SK-N-SH (cell line): ENCODE results near the gene GLRA3. TPM values are rescaled to one million over a fixed set of nuclear protein-coding genes. Genes with fewer than 3 reads are reported as not detected.

Source experiments
- CTCF ChIA-PET: fragments of 300-600, 350-600 bp; formaldehyde crosslinking; extraction: SDS; loops from one replicate; lab custom pipeline; 2021; lab: Yijun Ruan, JAX
- POLR2A ChIA-PET: fragments of 350-600 bp; sonication (Branson Sonifier 250); formaldehyde crosslinking; extraction: SDS; loops from one replicate; lab custom pipeline; 2020; ENCODE audit warnings: antibody characterized with exemption, inconsistent platforms; lab: Yijun Ruan, JAX
- DNase-seq: peaks from one replicate; pipeline ENCODE4 v3.0.0; 2012
- H2AFZ ChIP-seq: fragments of 200-600 bp; sonication (generic); 2 replicates; pipeline ENCODE4 v1.8.1; 2016; ENCODE audit warnings: antibody characterized with exemption, mild to moderate bottlenecking, low read depth
- H3F3A ChIP-seq: fragments of 200-600 bp; sonication (generic); replicated peaks from 2 replicates; pipeline ENCODE3; 2016; ENCODE audit warnings: antibody characterized with exemption, mild to moderate bottlenecking; ENCODE audit not compliant: insufficient read depth
- H3K27ac ChIP-seq, 2 experiments: fragments of 200-500 bp in 1 of 2; fragments of 200-600 bp in 1 of 2; sonication (Bioruptor generic) in 1 of 2; sonication (generic), shearing (Covaris generic) in 1 of 2; 2 replicates each; pipeline versions ENCODE4 v1.5.1 to v1.6.1; 2014 to 2016; ENCODE audit warnings: low read depth in 2 of 2, inconsistent platforms in 1 of 2, low read length in 1 of 2, mild to moderate bottlenecking in 1 of 2, mixed read lengths in 1 of 2
- H3K27me3 ChIP-seq: fragments of 200-600 bp; sonication (generic), shearing (Covaris generic); 2 replicates; pipeline ENCODE4 v1.6.1; 2016; ENCODE audit warnings: mixed run types; ENCODE audit not compliant: insufficient read depth
- H3K36me3 ChIP-seq, 2 experiments: fragments of 200-500 bp in 1 of 2; fragments of 200-600 bp in 1 of 2; sonication (Bioruptor generic) in 1 of 2; sonication (generic) in 1 of 2; replicated peaks in 1 of 2; 2 replicates each; pipeline versions ENCODE3 to v1.5.1; 2014 to 2016; ENCODE audit warnings: low read length in 1 of 2, mild to moderate bottlenecking in 1 of 2; ENCODE audit not compliant: insufficient read depth in 2 of 2, control insufficient read depth in 1 of 2
- H3K4me1 ChIP-seq, 2 experiments: fragments of 200-500 bp in 1 of 2; fragments of 200-600 bp in 1 of 2; sonication (Bioruptor generic) in 1 of 2; sonication (generic), shearing (Covaris generic) in 1 of 2; 2 replicates each; pipeline versions ENCODE4 v1.5.1 to v1.6.1; 2014 to 2016; ENCODE audit warnings: low read depth in 1 of 2, low read length in 1 of 2, mixed run types in 1 of 2; ENCODE audit not compliant: insufficient read depth in 2 of 2, control insufficient read depth in 1 of 2
- H3K4me2 ChIP-seq: fragments of 200-600 bp; sonication (generic), shearing (Covaris generic); 2 replicates; pipeline ENCODE4 v1.6.1; 2017; ENCODE audit warnings: mixed run types
- H3K4me3 ChIP-seq, 2 experiments: fragments of 200-500 bp in 1 of 2; fragments of 200-600 bp in 1 of 2; sonication (Bioruptor generic) in 1 of 2; sonication (generic), shearing (Covaris generic) in 1 of 2; 2 replicates each; pipeline versions ENCODE4 v1.5.1 to v1.8.1; 2014 to 2016; ENCODE audit warnings: low read depth in 2 of 2, inconsistent platforms in 1 of 2, low read length in 1 of 2, mild to moderate bottlenecking in 1 of 2, mixed read lengths in 1 of 2, moderate library complexity in 1 of 2
- H3K79me2 ChIP-seq: fragments of 200-600 bp; sonication (generic); 2 replicates; pipeline ENCODE4 v1.8.1; 2017; ENCODE audit warnings: mild to moderate bottlenecking; ENCODE audit not compliant: insufficient read depth
- H3K9ac ChIP-seq: fragments of 200-600 bp; sonication (generic); 2 replicates; pipeline ENCODE4 v1.6.1; 2017; ENCODE audit warnings: mixed run types
- H3K9me2 ChIP-seq: fragments of 200-600 bp; sonication (generic); 2 replicates; pipeline ENCODE4 v1.6.1; 2017; ENCODE audit warnings: mixed run types
- H3K9me3 ChIP-seq: fragments of 200-600 bp; sonication (generic); 2 replicates; pipeline ENCODE4 v1.6.1; 2017; ENCODE audit warnings: mixed run types, mild to moderate bottlenecking, moderate library complexity
- H4K20me1 ChIP-seq: fragments of 200-600 bp; sonication (generic); 2 replicates; pipeline ENCODE4 v1.6.1; 2017; ENCODE audit warnings: mild to moderate bottlenecking, mixed run types; ENCODE audit not compliant: insufficient read depth
- ELF1 ChIP-seq: IDR thresholded peaks from 2 replicates; pipeline ENCODE4 v1.4.0; 2012
- EP300 ChIP-seq, 2 experiments: IDR thresholded peaks; 2 replicates each; pipeline versions ENCODE4 v1.4.0 to v1.6.1; 2012; ENCODE audit warnings: borderline replicate concordance in 1 of 2, low read depth in 1 of 2, low read length in 1 of 2
- EZH2phosphoT487 ChIP-seq: fragments of 200-600 bp; sonication (generic); IDR thresholded peaks from 2 replicates; pipeline ENCODE4 v1.6.1; 2017; ENCODE audit warnings: low read depth, mixed run types, mild to moderate bottlenecking, antibody characterized with exemption, moderate library complexity, borderline replicate concordance
- FOSL2 ChIP-seq: IDR thresholded peaks from 2 replicates; pipeline ENCODE4 v1.4.0; 2012; ENCODE audit warnings: low read depth, mild to moderate bottlenecking, moderate library complexity, borderline replicate concordance
- FOXM1 ChIP-seq: IDR thresholded peaks from 2 replicates; pipeline ENCODE4 v1.4.0; 2012; ENCODE audit warnings: low read depth, mild to moderate bottlenecking
- JUND ChIP-seq: IDR thresholded peaks from 2 replicates; pipeline ENCODE4 v1.4.0; 2012
- MXI1 ChIP-seq: IDR thresholded peaks from 2 replicates; pipeline ENCODE4 v1.6.1; 2012; ENCODE audit warnings: mild to moderate bottlenecking, low read depth, low read length, improper control_type of control experiment
- PBX3 ChIP-seq: IDR thresholded peaks from 2 replicates; pipeline ENCODE4; 2012
- POLR2AphosphoS5 ChIP-seq: IDR thresholded peaks from 2 replicates; pipeline ENCODE4 v1.6.1; 2012; ENCODE audit warnings: low read depth, low read length
- RCOR1 ChIP-seq: fragments of 150-350 bp; IDR thresholded peaks from 2 replicates; pipeline ENCODE4 v1.6.1; 2017; ENCODE audit warnings: antibody characterized with exemption, low read length
- REST ChIP-seq: IDR thresholded peaks from 2 replicates; pipeline ENCODE4 v1.6.1; 2012; ENCODE audit warnings: mild to moderate bottlenecking, low read depth, low read length, moderate library complexity
- RFX5 ChIP-seq: IDR thresholded peaks from 2 replicates; pipeline ENCODE4 v1.6.1; 2012; ENCODE audit warnings: mild to moderate bottlenecking, improper control_type of control experiment, low read length
- RXRA ChIP-seq: IDR thresholded peaks from 2 replicates; pipeline ENCODE4 v1.4.0; 2012; ENCODE audit warnings: low read depth, mild to moderate bottlenecking, borderline replicate concordance
- SIN3A ChIP-seq: IDR thresholded peaks from 2 replicates; pipeline ENCODE4 v1.6.1; 2012; ENCODE audit warnings: low read depth, mild to moderate bottlenecking, low read length, moderate library complexity, borderline replicate concordance
- SMC3 ChIP-seq: IDR thresholded peaks from 2 replicates; pipeline ENCODE4 v1.6.1; 2012; ENCODE audit warnings: low read depth, low read length, improper control_type of control experiment
- TAF1 ChIP-seq: IDR thresholded peaks from 2 replicates; pipeline ENCODE4 v1.6.1; 2012; ENCODE audit warnings: low read depth, mild to moderate bottlenecking, low read length, moderate library complexity, borderline replicate concordance
- TEAD4 ChIP-seq: IDR thresholded peaks from 2 replicates; pipeline ENCODE4 v1.4.0; 2012; ENCODE audit warnings: mild to moderate bottlenecking, borderline replicate concordance; ENCODE audit not compliant: insufficient read depth
- USF1 ChIP-seq: IDR thresholded peaks from 2 replicates; pipeline ENCODE4 v1.4.0; 2012; ENCODE audit warnings: low read depth, borderline replicate concordance
- WGBS: methylation state at CpG from one replicate; pipeline ENCODE4 v1.1.6; 2017; ENCODE audit warnings: low lambda C conversion rate; 5-methylcytosine and 5-hydroxymethylcytosine counted together
- polyA plus RNA-seq, 3 experiments: library from polyadenylated mRNA; depleted of rRNA; stranded (reverse); fragments of >200 nt; gene quantifications; 2 replicates each; pipeline ENCODE4 v1.2.3, GENCODE V29; 2012

The GLRA3 gene
- polyA plus RNA-seq, 1 of the 3 experiments (the other 2 are of a cell fraction) = not detected

- no peaks in the 10 kb centered on the region; a peak in 1 of 4 replicates for H3K4me1 ChIP-seq
- DNase-seq = no peak
- no peaks in the 10 kb centered on the region for H3K9me3 ChIP-seq
- CTCF ChIA-PET = no interaction called here
- POLR2A ChIA-PET = no interaction called here
- no peaks in the 10 kb centered on the region for H3K9me2 ChIP-seq
- H3K36me3 ChIP-seq = no peaks in the 10 kb centered on the region
- H2AFZ ChIP-seq = no peak overlapping the region
- TF ChIP-seq TAF1 (no peak), FOSL2 (no peak), USF1 (no peak), RFX5 (no peak), RCOR1 (no peak), REST (no peak), SMC3 (no peak), ELF1 (no peak), SIN3A (no peak), JUND (no peak), MXI1 (no peak), POLR2AphosphoS5 (no peak), EP300 (IDR thresholded peaks at IDR 0.05; ENCODE audit: borderline replicate concordance in 1 of 2, low read depth in 1 of 2, low read length in 1 of 2) (no peak), RXRA (no peak), TEAD4 (no peak), FOXM1 (no peak), EZH2phosphoT487 (no peak), PBX3 (no peak)
- H3K79me2 ChIP-seq = no peaks in the 10 kb centered on the region
- H3K27ac ChIP-seq = no peak overlapping the region
- H3K9ac ChIP-seq = no peak overlapping the region
- no peaks in the 10 kb centered on the region for H3K27me3 ChIP-seq
- H3F3A ChIP-seq = no peaks in the 10 kb centered on the region
- H4K20me1 ChIP-seq = no peaks in the 10 kb centered on the region
- H3K4me3 ChIP-seq = no peak overlapping the region
- no peak overlapping the region for H3K4me2 ChIP-seq
- 45% methylated on average over 2 of the region's 2 CpGs for WGBS
These were observed 201.6 kb downstream of the GLRA3 start for GRCh38 chr4:174627473-174627872.
